A549 (cell line): ENCODE data around the gene MGAT5. TPM values are rescaled to one million over a fixed set of nuclear protein-coding genes. Genes with fewer than 3 reads are reported as not detected.

Source experiments
- ATAC-seq, 2 experiments: fragments of 200-7000 bp in 1 of 2; fragments of >200 bp in 1 of 2; cut with Nextera tagmentation in 1 of 2; cut with Tn5 transposase in 1 of 2; 3 replicates each; pipeline versions ENCODE4 v1.8.0 to v1.9.1; 2018 to 2020; ENCODE audit warnings: mild to moderate bottlenecking in 1 of 2, moderate library complexity in 1 of 2
- CTCF ChIA-PET: fragments of 300-600 bp; sonication (Branson Sonifier 250); formaldehyde crosslinking; extraction: SDS; loops from one replicate; lab custom pipeline; 2021; ENCODE audit warnings: antibody characterized with exemption, inconsistent platforms; lab: Yijun Ruan, JAX
- POLR2A ChIA-PET: fragments of 350-600 bp; formaldehyde crosslinking; extraction: SDS; loops from one replicate; lab custom pipeline; 2021; ENCODE audit warnings: antibody characterized with exemption, inconsistent platforms; lab: Yijun Ruan, JAX
- DNase-seq, 2 experiments: peaks; one replicate each; pipeline versions ENCODE4 v3.0.0 to v3.0.0-alpha.2; 2011 to 2016; ENCODE audit warnings: low read depth in 1 of 2, low spot score in 1 of 2
- FAIRE-seq: peaks from 2 replicates; lab custom pipeline; 2011; peaks lifted over from hg19 to GRCh38; lab: Jason Lieb, UNC
- H3K27ac ChIP-seq, 2 experiments: fragments of >200 bp; sonication (Bioruptor Twin); formaldehyde crosslinking; 3 replicates each; pipeline ENCODE4 v1.5.1; 2016 to 2017
- H3K4me1 ChIP-seq: fragments of >200 bp; sonication (Bioruptor Twin); formaldehyde crosslinking; 3 replicates; pipeline ENCODE4 v1.6.1; 2016
- H3K4me2 ChIP-seq: fragments of >200 bp; sonication (Bioruptor Twin); formaldehyde crosslinking; 3 replicates; pipeline ENCODE4 v1.6.1; 2016
- H3K4me3 ChIP-seq: fragments of >200 bp; sonication (Bioruptor Twin); formaldehyde crosslinking; 3 replicates; pipeline ENCODE4 v1.5.1; 2016
- H3K9me3 ChIP-seq: fragments of >200 bp; sonication (Bioruptor Twin); formaldehyde crosslinking; 3 replicates; pipeline ENCODE4 v1.6.1; 2016
- CEBPB ChIP-seq, 2 experiments: fragments of >200 bp in 1 of 2; sonication (Bioruptor Twin) in 1 of 2; formaldehyde crosslinking in 1 of 2; IDR thresholded peaks; 2 replicates each; pipeline ENCODE4 v1.6.1; 2012 to 2016
- EHMT2 ChIP-seq: fragments of 200-600 bp; sonication (generic); IDR thresholded peaks from 2 replicates; pipeline ENCODE4 v1.6.1; 2016; ENCODE audit warnings: antibody characterized with exemption, low read depth, mild to moderate bottlenecking, moderate library complexity
- GATA3 ChIP-seq: IDR thresholded peaks from 2 replicates; pipeline ENCODE4 v1.6.1; 2012; ENCODE audit warnings: borderline replicate concordance
- NR3C1 ChIP-seq: fragments of >200 bp; sonication (Bioruptor Twin); formaldehyde crosslinking; IDR thresholded peaks from 3 replicates; pipeline ENCODE4 v1.6.1; 2017
- PBX3 ChIP-seq: IDR thresholded peaks from 2 replicates; pipeline ENCODE4 v1.6.1; 2012
- RARB ChIP-seq: fragments of 250-450 bp; sonication (Bioruptor Pico); IDR thresholded peaks from 2 replicates; pipeline ENCODE4 v1.8.0; 2021; ENCODE audit warnings: mild to moderate bottlenecking, moderate library complexity
- RFX5 ChIP-seq: fragments of 450-650 bp; IDR thresholded peaks from 2 replicates; pipeline ENCODE4 v1.7.1; 2014; ENCODE audit warnings: antibody characterized with exemption, mild to moderate bottlenecking, moderate library complexity
- SMC3 ChIP-seq: fragments of >200 bp; sonication (Bioruptor Twin); formaldehyde crosslinking; IDR thresholded peaks from 3 replicates; pipeline ENCODE4 v1.6.1; 2018; ENCODE audit warnings: inconsistent platforms
- ZSCAN20 ChIP-seq: fragments of 250-450 bp; sonication (Bioruptor Pico); IDR thresholded peaks from 2 replicates; pipeline ENCODE4 v1.8.0; 2022; ENCODE audit warnings: mild to moderate bottlenecking, moderate library complexity
- WGBS: methylation state at CpG from one replicate; pipeline ENCODE4 v1.1.6; 2017; ENCODE audit errors: missing lambda C conversion rate; 5-methylcytosine and 5-hydroxymethylcytosine counted together
- polyA plus RNA-seq, 4 experiments: library from polyadenylated mRNA; depleted of rRNA in 3 of 4; stranded (reverse); fragments of >200 nt; fragmentation: RNase III in 1 of 4; extraction: RNeasy Plus Mini Kit Qiagen cat#74134 plus additional on column Dnase treatment in 1 of 4; gene quantifications; 2 replicates in 3 of 4; 3 replicates in 1 of 4; pipeline ENCODE4 v1.2.3, GENCODE V29; 2011 to 2017
- TF ChIP-seq, protein P1 (sequence below): IDR thresholded peaks from 2 replicates; pipeline ENCODE4 v1.6.1; 2012; ENCODE audit warnings: low read depth, borderline replicate concordance
- TF ChIP-seq, protein P2 (sequence below): fragments of 250-450 bp; sonication (Bioruptor Pico); IDR thresholded peaks from 2 replicates; pipeline ENCODE4 v1.5.0; 2021; ENCODE audit warnings: mild to moderate bottlenecking, moderate library complexity, borderline replicate concordance
- TF ChIP-seq, protein P3 (sequence below): IDR thresholded peaks from 2 replicates; pipeline ENCODE4 v1.6.1; 2012

MGAT5 gene
- polyA plus RNA-seq, 2 of the 4 experiments (the other 2 are of a cell fraction): 13.2 to 17.1 TPM

GRCh38 chr2:134327367-134327766 lies 73.5 kb downstream of the MGAT5 start:
- TF ChIP-seq PBX3 (no peak), CEBPB (IDR thresholded peaks at IDR 0.05) (peak; percentile 76 to 80; a peak in 3 of 4 replicates)
- TF ChIP-seq, all 56 proteins: peak for 1
- no peak for FAIRE-seq
- H3K4me1 ChIP-seq: no peaks in the 10 kb centered on the region
- H3K27ac ChIP-seq: no peak overlapping the region
- WGBS: 81% methylated on average over 2 of the region's 2 CpGs
- POLR2A ChIA-PET: no interaction called here
- ATAC-seq: no peak
- H3K4me3 ChIP-seq: no peak overlapping the region
- DNase-seq: no peak
- H3K9me3 ChIP-seq: no peaks in the 10 kb centered on the region
- CTCF ChIA-PET: interaction anchor here (1.1 kb wide), 1 partner anchor 53 kb away, joined by 3 read pairs; no protein-coding TSS in a partner anchor
- H3K4me2 ChIP-seq: no peak overlapping the region

DNA sequence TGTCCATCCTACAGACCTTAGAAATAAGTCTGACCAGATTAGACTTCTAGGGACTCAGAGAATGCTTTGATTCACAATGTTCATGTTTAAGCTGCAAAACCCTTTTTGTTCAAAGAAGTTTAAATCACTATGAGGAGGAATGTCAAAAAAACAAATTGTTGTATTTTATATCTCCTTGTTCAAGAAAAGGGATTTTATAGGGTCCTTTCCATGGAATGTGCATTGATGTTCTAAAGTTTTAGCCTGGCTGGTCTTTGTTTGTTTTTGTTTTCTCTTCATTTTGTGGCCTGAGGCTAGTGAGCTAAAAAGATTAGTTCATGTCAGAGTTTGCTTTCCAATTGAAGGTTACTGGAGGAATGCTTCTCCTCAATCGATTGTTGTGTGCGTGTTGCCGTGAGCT lies 77.2 kb downstream of the MGAT5 start:
- CTCF ChIA-PET: no interaction called here
- Histone ChIP-seq H3K4me3 (no peak overlapping the region), H3K27ac (no peak overlapping the region), H3K4me2 (no peak overlapping the region), H3K4me1 (no peaks in the 10 kb centered on the region), H3K9me3 (no peaks in the 10 kb centered on the region)
- POLR2A ChIA-PET: no interaction called here
- no peak for ATAC-seq
- no peak for DNase-seq
- WGBS: 97% methylated on average over 3 of the region's 3 CpGs
- no peak for FAIRE-seq
- TF ChIP-seq, protein P1, sequence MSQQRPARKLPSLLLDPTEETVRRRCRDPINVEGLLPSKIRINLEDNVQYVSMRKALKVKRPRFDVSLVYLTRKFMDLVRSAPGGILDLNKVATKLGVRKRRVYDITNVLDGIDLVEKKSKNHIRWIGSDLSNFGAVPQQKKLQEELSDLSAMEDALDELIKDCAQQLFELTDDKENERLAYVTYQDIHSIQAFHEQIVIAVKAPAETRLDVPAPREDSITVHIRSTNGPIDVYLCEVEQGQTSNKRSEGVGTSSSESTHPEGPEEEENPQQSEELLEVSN: no peak
- TF ChIP-seq, protein P2, sequence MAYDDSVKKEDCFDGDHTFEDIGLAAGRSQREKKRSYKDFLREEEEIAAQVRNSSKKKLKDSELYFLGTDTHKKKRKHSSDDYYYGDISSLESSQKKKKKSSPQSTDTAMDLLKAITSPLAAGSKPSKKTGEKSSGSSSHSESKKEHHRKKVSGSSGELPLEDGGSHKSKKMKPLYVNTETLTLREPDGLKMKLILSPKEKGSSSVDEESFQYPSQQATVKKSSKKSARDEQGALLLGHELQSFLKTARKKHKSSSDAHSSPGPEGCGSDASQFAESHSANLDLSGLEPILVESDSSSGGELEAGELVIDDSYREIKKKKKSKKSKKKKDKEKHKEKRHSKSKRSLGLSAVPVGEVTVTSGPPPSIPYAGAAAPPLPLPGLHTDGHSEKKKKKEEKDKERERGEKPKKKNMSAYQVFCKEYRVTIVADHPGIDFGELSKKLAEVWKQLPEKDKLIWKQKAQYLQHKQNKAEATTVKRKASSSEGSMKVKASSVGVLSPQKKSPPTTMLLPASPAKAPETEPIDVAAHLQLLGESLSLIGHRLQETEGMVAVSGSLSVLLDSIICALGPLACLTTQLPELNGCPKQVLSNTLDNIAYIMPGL (CRISPR knock-in tag): no peak
- TF ChIP-seq ZSCAN20 (CRISPR knock-in tag): no peak
- TF ChIP-seq RFX5: no peak

- POLR2A ChIA-PET: no interaction called here
- ATAC-seq: no peak
Measured at GRCh38 chr2:134333646-134334189, 79.8 kb downstream of the MGAT5 start.

GRCh38 chr2:134334542-134335353 lies 80.9 kb downstream of the MGAT5 start:
- CTCF ChIA-PET: interaction anchor here (1.2 kb wide), 1 partner anchor 90 kb away, joined by 4 read pairs; no protein-coding TSS in a partner anchor
- no peak for FAIRE-seq
- 64% methylated on average over 3 of the region's 3 CpGs for WGBS

More at GRCh38 chr2:134333646-134334189, 79.8 kb downstream of the MGAT5 start:
- Histone ChIP-seq H3K4me1 (no peaks in the 10 kb centered on the region), H3K4me2 (no peak overlapping the region), H3K9me3 (no peaks in the 10 kb centered on the region), H3K4me3 (no peak overlapping the region), H3K27ac (no peak overlapping the region)
- DNase-seq (no peak), FAIRE-seq (no peak)
- no peak for TF ChIP-seq SMC3
- CTCF ChIA-PET: no interaction called here
- 92% methylated on average over 3 of the region's 3 CpGs for WGBS

More at GRCh38 chr2:134334542-134335353, 80.9 kb downstream of the MGAT5 start:
- no peak overlapping the region for H3K4me3 ChIP-seq
- no peak for TF ChIP-seq EHMT2
- TF ChIP-seq RARB: no peak
- TF ChIP-seq, protein P3, sequence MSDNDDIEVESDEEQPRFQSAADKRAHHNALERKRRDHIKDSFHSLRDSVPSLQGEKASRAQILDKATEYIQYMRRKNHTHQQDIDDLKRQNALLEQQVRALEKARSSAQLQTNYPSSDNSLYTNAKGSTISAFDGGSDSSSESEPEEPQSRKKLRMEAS: no peak
- TF ChIP-seq NR3C1: no peak
- TF ChIP-seq GATA3: no peak
- TF ChIP-seq, all 56 proteins: peak for 0
- Histone ChIP-seq H3K4me1 (no peaks in the 10 kb centered on the region), H3K27ac (no peak overlapping the region), H3K9me3 (no peaks in the 10 kb centered on the region), H3K4me2 (no peak overlapping the region)
- no peak for DNase-seq
- POLR2A ChIA-PET: interaction anchor here (0.7 kb wide), 1 partner anchor 38 kb away, joined by 3 read pairs; no protein-coding TSS in a partner anchor
- no peak for ATAC-seq
